Suppressor macrophage treated with lipopolysaccharide for 1 hour (primary cell): ENCODE results near the gene UBQLNL.

ENCODE experiments used
- DNase-seq, 3 donors: peaks; one replicate each; pipeline ENCODE4 v3.0.0-alpha.2; 2020 to 2022

The UBQLNL gene

GRCh38 chr11:5516599-5516998 is at the start of gene UBQLNL:
Gene UBQLNL (minus strand): TSS chr11:5516699. CDS start chr11:5516441, 258 bp downstream.
- no peak for DNase-seq

GRCh38 chr11:5564259-5565019 is 47.9 kb upstream of the UBQLNL start:
- no peak for DNase-seq

GRCh38 chr11:5557751-5558150 is 41.3 kb upstream of the UBQLNL start:
- DNase-seq = no peak

- no peak for DNase-seq
These were observed 40.2 kb upstream of the UBQLNL start for GRCh38 chr11:5556596-5557188.

GRCh38 chr11:5553343-5553742 is 36.8 kb upstream of the UBQLNL start:
- no peak for DNase-seq

GRCh38 chr11:5550440-5551095 is 34.1 kb upstream of the UBQLNL start:
- peak in 1 of 3 donors; percentile 6 for DNase-seq

- DNase-seq = no peak
These were observed 31.9 kb upstream of the UBQLNL start, which contains the start of gene OR52H1 for GRCh38 chr11:5548440-5548839. Gene OR52H1 (minus strand): TSS chr11:5548540. CDS start chr11:5545505, 3,035 bp downstream.

- DNase-seq = no peak
These were observed 31.5 kb upstream of the UBQLNL start for GRCh38 chr11:5547982-5548381.

GRCh38 chr11:5546457-5546856 is 30.0 kb upstream of the UBQLNL start:
- DNase-seq = no peak

GRCh38 chr11:5541427-5541826 is 24.9 kb upstream of the UBQLNL start:
- DNase-seq = no peak

- DNase-seq = no peak
These were observed 20.0 kb upstream of the UBQLNL start for GRCh38 chr11:5536482-5536881.

GRCh38 chr11:5534046-5534445 is 17.5 kb upstream of the UBQLNL start:
- peak in 1 of 3 donors; percentile 10 for DNase-seq

GRCh38 chr11:5531053-5531831 is 14.7 kb upstream of the UBQLNL start:
- DNase-seq = no peak

GRCh38 chr11:5528495-5528894 is 12.0 kb upstream of the UBQLNL start:
- DNase-seq = no peak

- DNase-seq = no peak
These were observed 11.2 kb upstream of the UBQLNL start for GRCh38 chr11:5527716-5528115.

- no peak for DNase-seq
These were observed 8.3 kb upstream of the UBQLNL start for GRCh38 chr11:5524756-5525155.

- DNase-seq = no peak
These were observed 5.8 kb upstream of the UBQLNL start for GRCh38 chr11:5522308-5522707.

GRCh38 chr11:5521540-5521939 is 5.0 kb upstream of the UBQLNL start:
- no peak for DNase-seq

GRCh38 chr11:5514841-5515240 is 1.7 kb downstream of the UBQLNL start:
- DNase-seq = no peak

GRCh38 chr11:5509803-5510202 is 6.7 kb downstream of the UBQLNL start, which contains the start of gene UBQLN3:
Gene UBQLN3 (minus strand): TSS chr11:5509957. CDS start chr11:5509558, 399 bp downstream.
- DNase-seq = no peak

GRCh38 chr11:5508605-5509004 is 7.9 kb downstream of the UBQLNL start:
- no peak for DNase-seq

GRCh38 chr11:5507933-5508305 is 8.6 kb downstream of the UBQLNL start:
- no peak for DNase-seq
